AG08396 (cell line): Measurements from ENCODE around the gene NLRP7.
"Not testable (repeated sequence)": the region's sequence is repeated elsewhere in the genome, so short reads cannot be mapped to it uniquely, and the experiment has no call there.

Source experiments
- DNase-seq: peaks from one replicate; pipeline ENCODE4 v3.0.0; 2012; ENCODE audit warnings: low spot score, mixed read lengths

Gene NLRP7

DNA sequence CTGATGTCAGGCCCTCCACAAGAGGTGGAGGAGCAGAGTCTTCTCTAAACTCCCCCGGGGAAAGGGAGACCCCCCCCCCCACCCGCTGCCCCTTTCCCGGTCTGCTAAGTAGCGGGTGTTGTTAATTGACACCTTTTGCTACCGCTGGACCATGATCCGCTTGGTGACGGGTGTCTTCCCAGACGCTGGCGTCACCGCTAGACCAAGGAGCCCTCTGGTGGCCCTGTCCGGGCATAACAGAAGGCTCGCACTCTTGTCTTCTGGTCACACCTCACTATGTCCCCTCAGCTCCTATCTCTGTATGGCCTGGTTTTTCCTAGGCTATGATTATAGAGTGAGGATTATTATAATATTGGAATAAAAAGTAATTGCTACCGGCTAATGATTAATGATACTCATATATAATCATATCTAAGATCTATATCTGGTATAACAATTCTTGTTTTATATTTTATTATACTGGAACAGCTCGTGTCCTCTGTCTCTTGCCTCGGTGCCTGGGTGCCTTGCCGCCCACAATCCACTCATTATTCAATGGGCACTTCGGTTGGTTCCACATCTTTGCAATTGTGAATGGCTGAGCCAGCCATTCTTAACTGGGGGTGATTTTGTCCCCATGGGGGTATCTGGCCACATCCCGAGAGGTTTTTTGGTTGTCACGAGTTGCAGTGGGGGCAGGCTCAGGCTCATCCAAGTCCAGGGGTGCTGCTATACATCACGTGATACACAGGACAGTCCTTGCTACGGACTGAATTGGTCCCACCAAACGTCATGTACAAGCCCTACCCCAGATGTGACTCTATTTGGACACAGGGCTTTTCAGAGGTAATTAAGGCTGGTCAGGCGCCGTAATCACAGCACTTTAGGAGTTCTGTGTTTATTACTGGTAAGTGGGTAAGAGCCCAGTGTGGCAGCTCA, 27.4 kb downstream of the NLRP7 start:
- not testable (repeated sequence) for DNase-seq

DNA sequence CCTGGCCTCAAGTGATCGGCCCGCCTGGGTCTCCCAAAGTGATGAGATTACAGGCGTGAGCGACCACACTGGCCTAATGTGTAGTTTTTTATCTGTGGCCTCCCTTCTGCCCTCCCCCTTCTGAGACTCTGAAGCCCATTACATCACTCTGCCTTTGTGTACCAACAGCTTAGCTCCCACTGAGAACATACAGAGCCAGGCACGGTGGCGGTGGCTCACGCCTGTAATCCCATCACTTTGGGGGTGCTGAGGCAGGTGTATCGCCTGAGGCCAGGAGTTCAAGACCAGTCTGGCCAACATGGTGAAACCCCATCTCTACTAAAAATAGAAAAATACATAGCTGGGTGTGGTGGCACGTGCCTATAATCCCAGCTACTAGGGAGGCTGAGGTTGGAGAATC, 28.8 kb downstream of the NLRP7 start:
- no peak for DNase-seq

DNA sequence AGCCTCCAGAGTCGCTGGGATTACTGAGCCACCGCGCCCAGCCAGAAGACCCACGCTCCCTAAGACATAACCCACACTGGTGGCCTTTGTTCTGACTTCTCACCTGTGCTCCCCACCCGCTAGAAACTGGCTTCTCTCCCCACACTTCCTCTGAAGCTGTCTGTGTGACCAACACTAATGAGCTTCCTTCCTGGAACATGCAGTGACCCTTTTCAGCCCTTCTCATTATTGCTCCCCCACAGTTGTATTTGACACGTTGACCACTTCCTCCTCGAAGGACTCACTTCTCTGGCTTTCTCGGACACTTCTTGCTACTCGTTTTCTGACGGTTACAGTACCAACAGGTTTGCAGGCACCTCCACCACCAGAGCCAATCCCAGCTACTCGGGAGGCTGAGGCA, 30.5 kb downstream of the NLRP7 start:
- no peak for DNase-seq

DNA sequence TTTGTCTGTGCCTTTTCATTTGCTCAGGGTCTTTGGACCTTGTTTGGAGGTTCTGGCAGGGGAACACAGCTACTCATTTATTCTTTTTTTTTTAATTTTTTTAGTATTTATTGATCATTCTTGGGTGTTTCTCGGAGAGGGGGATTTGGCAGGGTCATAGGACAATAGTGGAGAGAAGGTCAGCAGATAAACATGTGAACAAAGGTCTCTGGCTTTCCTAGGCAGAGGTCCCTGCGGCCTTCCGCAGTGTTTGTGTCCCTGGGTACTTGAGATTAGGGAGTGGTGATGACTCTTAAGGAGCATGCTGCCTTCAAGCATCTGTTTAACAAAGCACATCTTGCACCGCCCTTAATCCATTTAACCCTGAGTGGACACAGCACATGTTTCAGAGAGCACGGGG, 39.4 kb downstream of the NLRP7 start:
- not testable (repeated sequence) for DNase-seq

DNA sequence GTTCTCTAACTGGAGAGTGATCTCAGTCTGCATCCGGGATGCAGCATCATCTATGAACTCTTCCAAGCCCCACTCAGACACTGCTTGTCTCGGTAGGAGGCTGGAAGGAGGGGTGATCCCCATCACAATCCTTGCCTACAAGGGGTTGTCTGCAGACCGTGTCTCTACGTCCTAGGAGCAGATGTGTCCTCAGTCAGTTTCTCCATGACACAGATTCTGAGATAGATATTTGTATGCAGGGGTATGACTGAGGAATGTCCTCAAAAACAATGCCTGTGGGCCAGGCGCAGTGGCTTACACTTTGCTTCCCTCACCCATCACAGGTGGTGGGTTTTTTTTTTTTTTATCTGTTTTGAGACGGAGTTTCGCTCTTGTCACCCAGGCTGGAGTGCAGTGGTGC, 40.5 kb downstream of the NLRP7 start:
- no peak for DNase-seq

DNA sequence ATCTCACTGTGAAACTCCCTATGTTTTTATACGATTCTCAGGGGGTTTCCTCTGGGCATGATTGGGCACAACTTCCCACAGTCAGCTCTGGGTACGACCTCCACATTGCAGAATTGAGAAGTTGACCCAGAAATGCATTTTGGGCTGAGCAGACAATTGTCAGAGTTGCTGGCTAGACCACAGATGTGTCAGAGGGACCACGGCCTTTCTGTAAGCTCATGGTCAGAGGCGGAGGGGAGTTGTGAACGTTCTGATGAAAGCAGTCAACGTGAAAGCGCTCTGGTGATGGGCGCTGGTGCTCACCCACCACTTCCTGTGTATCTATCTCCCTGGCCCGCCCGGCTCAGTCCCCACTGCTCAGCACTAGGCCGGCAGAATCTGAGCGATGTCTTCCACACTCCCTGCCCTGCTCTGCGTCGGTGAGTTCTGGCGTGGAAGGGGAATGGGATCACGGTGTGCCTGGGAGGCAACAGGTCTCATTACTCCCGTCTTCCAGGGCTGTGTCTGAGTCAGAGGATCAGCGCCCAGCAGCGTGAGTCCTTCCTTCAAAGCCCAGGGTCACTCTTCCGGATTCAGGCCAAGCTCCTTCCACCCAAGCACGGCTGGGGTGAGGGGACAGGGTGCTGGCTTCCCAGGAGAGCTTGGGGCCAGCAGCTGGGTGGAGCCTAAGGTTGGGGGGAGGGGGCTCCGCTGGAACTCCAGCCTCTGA, 41.4 kb downstream of the NLRP7 start, which contains the start of gene NCR1:
NCR1 (plus strand) TSS at position 346 of the 709 bp plus-strand sequence; CDS start at position 386, 40 bp downstream.
- no peak for DNase-seq

DNA sequence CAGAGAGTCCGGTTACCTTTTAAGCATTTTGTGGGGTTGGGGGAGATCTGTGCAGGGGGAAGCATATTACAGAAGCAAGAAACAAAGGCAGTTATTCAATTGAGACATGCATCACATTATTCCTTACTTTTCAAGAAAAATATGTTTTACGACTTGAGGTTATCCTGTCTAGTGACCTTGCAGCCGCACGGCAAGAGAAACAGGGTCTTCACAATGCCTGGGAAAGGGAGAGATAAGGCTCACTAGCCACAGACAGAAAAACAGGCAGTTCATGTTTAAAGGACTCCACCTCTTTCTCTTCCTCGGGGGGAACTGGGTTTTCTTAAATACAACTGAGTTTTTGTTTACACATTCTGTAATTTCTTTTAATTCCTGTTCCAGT, 41.9 kb downstream of the NLRP7 start:
- no peak for DNase-seq

DNA sequence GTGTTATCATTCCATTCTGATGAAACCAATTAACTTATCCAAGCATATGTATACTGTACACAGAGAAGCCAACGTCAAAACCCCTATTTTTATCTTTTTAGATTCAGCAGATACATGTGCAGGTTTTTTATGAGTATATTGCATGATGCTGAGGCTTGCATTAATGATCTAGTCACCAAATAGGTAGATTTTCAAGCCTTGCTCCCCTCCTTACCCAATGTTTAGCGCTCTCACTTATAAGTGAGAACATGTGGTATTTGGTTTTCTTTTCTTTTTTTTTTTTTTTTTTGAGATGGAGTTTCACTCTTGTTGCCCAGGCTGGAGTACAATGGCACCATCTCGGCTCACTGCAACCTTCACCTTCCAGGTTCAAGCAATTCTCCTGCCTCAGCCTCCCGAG, 43.1 kb downstream of the NLRP7 start:
- not testable (repeated sequence) for DNase-seq

DNA sequence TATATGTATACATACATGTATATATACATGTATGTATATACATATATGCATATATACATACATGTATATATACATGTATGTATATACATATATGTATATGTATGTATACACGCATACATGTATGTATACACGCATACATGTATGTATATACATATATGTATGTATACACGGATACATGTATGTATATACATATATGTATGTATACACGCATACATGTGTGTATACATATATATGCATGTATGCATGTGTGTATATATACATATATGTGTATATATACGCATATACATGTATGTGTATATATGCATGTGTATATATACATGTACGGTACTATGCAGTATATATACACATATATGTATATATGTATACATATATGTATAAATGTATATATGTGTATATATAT, 44.0 kb downstream of the NLRP7 start:
- no peak for DNase-seq

DNA sequence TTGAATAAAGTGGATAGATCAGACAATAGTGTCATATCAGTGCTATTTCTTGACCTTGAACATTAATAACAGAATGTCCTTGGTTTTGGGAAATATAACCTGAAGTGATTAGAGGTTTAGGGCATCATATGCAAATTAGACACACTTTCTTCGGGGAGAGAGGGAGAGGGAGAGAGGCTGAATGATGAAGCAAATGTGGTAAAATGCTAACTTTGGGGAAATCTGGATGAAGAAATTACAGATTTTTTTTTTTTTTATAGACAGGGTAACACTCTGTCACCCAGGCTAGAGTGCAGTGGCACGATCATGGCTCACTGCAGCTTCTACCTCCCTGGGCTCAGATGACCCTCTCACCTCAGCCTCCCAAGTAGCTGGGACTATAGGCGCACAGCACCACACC, 45.3 kb downstream of the NLRP7 start:
- no peak for DNase-seq

DNA sequence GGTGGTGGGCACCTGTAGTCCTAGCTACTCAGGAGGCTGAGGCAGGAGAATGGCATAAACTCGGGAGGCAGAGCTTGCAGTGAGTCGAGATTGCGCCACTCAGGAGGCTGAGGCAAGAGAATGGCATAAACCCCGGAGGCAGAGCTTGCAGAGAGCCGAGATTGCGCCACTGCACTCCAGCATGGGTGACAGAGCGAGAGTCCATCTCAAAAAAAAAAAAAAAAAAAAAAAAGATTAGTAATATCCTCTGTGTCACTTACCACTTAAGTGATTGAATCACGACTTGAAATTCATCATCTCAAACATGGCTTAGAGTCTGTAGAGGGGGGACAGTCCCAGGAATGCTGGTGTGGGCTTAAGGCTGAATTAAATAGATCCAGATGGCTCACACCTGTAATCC, 46.2 kb downstream of the NLRP7 start:
- DNase-seq: not testable (repeated sequence)

DNA sequence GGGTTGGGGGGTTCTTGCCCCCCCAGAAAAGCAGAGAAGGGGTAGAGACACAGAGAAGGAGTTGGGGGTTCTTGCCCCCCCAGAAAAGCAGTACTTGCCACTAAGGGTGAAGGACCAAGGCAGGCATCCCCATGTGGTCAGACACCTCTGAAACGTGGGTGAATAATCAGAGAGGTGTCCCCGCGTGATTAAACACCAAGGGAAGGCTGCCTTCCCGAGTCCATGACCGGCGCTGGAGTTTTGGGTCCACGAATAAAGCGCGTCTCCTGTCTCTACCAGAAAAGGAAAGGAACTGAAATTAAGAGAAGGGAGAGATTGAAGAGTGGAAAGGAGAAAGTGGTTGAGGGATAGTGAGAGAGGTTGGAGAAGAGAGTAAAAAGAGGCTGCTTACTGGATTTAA, 47.7 kb downstream of the NLRP7 start:
- DNase-seq: not testable (repeated sequence)

DNA sequence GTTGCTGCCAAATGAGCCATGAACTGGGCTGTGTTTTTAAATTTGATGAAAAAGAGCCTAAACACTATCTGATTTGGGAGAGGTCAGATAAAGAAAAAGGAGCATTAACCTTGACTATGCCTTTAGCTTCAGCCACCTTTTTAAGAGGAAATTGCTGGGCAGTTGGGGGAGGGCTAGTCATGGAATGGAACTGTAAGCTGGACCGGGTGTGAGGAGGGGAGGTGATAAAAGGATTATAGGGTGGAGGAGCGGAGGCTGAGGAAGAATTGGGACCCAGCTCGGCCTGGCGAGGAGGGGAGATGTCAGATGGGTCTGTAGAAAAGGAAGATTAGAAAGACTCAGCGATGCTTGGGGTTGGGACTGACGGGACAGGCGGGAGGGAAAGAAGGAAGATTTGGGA, 48.6 kb downstream of the NLRP7 start:
- DNase-seq: not testable (repeated sequence)

DNA sequence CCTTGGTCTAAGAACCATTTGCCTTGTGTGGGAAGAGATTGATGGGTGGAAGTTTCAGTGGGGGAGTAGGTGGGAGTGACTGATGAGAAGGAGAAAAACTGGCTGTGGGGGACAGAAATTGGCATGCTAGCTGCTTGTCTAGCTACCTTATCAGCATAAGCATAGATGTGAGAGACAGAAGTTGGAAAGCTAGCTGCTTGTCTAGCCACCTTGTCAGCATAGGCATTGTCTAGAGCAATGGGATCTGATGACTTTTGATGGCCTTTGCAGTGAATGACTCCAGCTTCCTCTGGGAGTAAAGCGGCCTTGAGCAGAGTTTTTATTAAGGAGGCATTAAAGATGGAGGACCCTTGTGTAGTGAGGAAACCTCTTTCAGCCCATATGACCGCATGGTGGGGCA, 51.3 kb downstream of the NLRP7 start:
- no peak for DNase-seq

DNA sequence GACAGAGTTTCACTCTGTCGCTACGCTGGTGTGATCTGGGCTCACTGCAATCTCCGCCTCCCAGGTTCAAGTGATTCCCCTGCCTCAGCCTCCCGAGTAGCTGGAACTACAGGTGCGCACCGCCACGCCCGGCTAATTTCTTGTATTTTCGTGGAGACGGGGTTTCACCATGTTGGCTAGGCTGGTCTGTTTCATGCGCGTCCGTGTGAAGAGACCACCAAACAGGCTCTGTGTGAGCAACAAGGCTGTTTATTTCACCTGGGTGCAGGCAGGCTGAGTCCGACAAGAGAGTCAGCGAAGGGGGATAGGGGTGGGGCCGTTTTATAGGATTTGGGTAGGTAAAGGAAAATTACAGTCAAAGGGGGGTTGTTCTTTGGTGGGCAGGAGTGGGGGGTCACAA, 53.2 kb downstream of the NLRP7 start:
- not testable (repeated sequence) for DNase-seq

DNA sequence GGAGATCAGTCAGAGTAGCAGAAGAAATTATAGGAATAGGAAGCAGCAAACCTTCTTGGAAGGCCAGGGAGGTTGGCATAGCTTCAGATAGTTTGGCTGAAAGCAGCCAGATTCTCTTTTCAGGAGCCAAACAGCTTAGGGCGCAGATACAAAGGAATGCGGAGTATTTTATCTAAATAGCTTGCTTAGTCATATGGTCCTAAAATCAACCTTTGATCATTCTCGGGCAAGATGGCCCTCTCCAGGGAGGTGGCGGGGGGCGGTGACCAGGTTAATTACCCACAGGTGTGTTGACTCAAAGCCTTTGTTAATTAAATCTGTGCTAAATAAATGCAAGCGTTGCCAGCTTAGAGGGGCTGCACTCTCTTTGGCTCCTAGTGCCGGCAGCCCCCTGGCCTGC, 53.9 kb downstream of the NLRP7 start:
- DNase-seq: no peak

DNA sequence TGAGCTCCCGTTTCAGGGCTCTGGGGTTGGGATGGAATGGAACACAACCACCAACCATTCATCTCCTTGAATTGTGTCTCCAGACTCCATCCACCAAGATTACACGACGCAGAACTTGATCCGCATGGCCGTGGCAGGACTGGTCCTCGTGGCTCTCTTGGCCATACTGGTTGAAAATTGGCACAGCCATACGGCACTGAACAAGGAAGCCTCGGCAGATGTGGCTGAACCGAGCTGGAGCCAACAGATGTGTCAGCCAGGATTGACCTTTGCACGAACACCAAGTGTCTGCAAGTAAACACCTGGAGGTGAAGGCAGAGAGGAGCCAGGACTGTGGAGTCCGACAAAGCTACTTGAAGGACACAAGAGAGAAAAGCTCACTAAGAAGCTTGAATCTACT, 57.8 kb downstream of the NLRP7 start:
- no peak for DNase-seq

DNA sequence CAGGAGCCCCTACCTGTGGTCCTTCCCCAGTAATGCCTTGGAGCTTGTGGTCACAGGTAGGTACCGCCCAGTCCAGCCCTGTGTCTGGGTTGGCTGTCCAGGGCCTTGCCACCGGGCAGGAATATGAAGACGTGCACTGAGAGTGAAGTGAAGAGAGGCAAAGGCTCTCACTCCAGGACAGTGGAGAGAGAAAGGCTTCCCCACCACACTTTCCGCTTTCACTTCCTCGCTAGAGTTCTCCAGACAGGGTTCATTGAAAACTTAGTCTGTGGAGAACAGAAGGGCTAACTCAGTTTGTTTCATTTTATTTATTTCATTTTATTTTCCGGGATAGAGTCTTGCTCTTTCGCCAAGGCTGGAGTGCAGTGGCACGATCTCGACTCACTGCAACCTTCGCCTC, 59.1 kb downstream of the NLRP7 start:
- DNase-seq: no peak

DNA sequence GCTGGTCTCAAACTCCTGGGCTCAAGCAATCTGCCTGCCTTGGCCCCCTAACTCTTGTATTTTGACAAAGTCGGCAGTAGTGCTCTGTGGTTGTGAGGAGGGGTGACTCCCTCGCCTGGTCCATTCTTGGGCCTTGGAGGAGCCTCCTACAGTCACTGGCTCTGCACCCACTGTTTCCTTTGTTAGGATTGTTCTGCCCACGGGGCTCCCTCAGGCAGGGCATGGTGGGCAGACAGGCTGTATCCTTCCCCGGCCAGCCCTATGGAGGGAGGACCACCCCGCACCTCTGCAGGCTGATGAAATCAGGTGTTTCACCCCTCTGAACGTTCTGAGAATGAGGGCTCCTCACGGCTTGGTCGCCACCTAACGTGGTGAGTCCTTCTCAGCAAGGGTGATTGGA, 64.1 kb downstream of the NLRP7 start:
- no peak for DNase-seq

DNA sequence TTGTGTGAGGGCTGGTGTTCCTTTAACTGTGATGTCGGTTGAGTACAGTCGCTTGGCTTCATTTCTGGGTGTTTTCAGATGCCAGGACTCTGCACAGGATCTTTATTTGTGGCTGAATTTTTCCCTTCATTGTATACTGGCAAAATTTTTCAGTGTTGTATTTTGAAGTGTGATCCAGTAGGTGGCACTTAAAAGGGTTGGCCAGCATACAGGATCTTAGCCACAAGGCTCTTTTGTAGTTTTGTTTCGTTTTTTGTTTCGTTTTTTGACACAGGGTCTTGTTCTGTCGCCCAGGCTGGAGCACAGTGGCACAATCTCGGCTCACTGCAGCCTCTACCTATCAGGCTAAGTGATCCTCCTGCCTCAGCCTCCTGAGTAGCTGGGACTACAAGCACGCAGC, 64.6 kb downstream of the NLRP7 start:
- DNase-seq: no peak

DNA sequence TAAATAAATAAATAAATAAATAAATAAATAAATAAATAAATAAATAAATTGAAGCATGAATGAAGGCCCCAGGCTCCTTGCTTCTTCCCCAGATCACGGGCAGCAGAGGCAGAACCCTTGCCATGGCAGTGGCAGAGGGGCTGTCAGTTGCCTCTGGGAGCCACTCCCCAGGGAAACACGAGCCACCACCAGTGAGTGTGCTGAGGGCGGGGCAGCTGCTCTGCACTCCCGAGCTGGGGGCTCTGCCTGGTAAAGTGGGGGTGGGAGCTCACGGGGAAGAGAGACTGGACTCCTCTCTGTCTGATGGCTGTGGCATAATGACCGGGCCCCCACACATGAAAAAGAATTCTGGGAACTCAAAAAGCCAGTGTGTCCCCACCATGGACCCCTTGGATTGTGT, 65.4 kb downstream of the NLRP7 start:
- no peak for DNase-seq

DNA sequence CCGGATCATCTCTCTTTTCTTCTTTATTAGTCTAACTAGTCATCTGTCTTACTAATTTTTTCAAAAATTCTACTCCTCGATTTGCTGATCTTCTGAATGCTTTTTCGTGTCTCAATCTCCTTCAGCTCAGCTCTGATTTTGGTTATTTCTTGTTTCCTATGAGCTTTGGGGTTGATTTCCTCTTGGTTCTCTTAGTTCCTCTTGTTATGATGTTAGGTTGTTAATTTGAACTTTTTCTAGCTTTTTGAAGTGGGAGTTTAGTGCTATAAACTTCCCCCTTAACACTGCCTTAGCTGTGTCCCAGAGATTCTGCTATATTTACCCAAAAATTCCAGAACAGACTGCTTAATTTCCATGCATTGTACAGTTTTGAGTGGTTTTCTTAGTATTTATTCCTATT, 69.9 kb downstream of the NLRP7 start:
- DNase-seq: no peak

DNA sequence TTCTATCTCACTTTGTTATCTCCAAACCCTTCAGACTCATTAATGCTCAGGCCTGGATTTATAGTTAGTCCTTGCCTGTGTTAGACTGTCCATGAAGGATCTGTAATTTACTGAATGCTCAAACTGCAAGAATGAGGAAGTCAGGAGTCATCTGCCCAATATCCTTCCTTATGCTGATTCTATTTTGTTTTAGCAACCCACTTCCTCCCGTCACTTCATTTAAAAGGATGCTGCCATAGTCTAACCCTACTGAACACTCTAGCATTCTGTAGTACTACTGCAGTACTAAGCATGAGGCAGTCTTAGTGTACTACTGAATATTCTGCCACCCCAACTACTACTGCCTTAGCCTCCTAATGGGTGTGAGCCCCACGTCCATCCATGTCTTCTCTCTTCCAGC, 71.8 kb downstream of the NLRP7 start:
- no peak for DNase-seq
